D341Med (cell line): ENCODE data around the gene PIH1D1.
"Not testable (repeated sequence)": the region's sequence is repeated elsewhere in the genome, so short reads cannot be mapped to it uniquely, and the experiment has no call there.

Source experiments
- DNase-seq: peaks from one replicate; pipeline ENCODE4 v3.0.0; 2012; ENCODE audit warnings: low spot score

PIH1D1 gene

GRCh38 chr19:49481020-49481683, 29.5 kb upstream of the PIH1D1 start:
- no peak for DNase-seq

GRCh38 chr19:49479975-49480628, 28.5 kb upstream of the PIH1D1 start:
- no peak for DNase-seq

GRCh38 chr19:49475995-49476880, 24.6 kb upstream of the PIH1D1 start:
- DNase-seq: peak; percentile 84

- DNase-seq: no peak
Observed at GRCh38 chr19:49475191-49475917, 23.7 kb upstream of the PIH1D1 start.

GRCh38 chr19:49474542-49474924, 22.9 kb upstream of the PIH1D1 start:
- DNase-seq: no peak

GRCh38 chr19:49473868-49474541, 22.4 kb upstream of the PIH1D1 start, which contains the start of gene FLT3LG:
TSS of gene FLT3LG (plus strand) at chr19:49474215. CDS start at chr19:49474640, 425 bp downstream.
- DNase-seq: peak; percentile 94

- DNase-seq: not testable (repeated sequence)
Observed at GRCh38 chr19:49473501-49473867, 21.9 kb upstream of the PIH1D1 start.

GRCh38 chr19:49472936-49473335, 21.3 kb upstream of the PIH1D1 start:
- DNase-seq: no peak

GRCh38 chr19:49470615-49470978, 19.0 kb upstream of the PIH1D1 start:
- DNase-seq: no peak

GRCh38 chr19:49469828-49470614, 18.4 kb upstream of the PIH1D1 start:
- DNase-seq: peak; percentile 55

- peak; percentile 72 for DNase-seq
Observed at GRCh38 chr19:49468746-49469447, 17.3 kb upstream of the PIH1D1 start.

GRCh38 chr19:49468199-49468598, 16.6 kb upstream of the PIH1D1 start:
- DNase-seq: no peak

GRCh38 chr19:49465371-49465770, 13.8 kb upstream of the PIH1D1 start:
- DNase-seq: no peak

- no peak for DNase-seq
Observed at GRCh38 chr19:49463960-49464740, 12.5 kb upstream of the PIH1D1 start.

- DNase-seq: no peak
Observed at GRCh38 chr19:49462492-49462891, 10.9 kb upstream of the PIH1D1 start.

GRCh38 chr19:49461656-49462055, 10.0 kb upstream of the PIH1D1 start:
- no peak for DNase-seq

- not testable (repeated sequence) for DNase-seq
Observed at GRCh38 chr19:49461130-49461529, 9.5 kb upstream of the PIH1D1 start.

GRCh38 chr19:49459388-49459787, 7.8 kb upstream of the PIH1D1 start:
- DNase-seq: no peak

GRCh38 chr19:49458567-49458903, 6.9 kb upstream of the PIH1D1 start:
- no peak for DNase-seq
